ENCODE measurements around the gene C3.

The C3 gene

GRCh38 chr19:6721138-6721474 lies 656 bp upstream of the C3 start:
- no peak overlapping the region for H3K4me2 ChIP-seq (ENCODE audit: low read depth, low read length, poor library complexity, severe bottlenecking)
- H3K4me1 ChIP-seq (ENCODE audit: insufficient read depth, low read length, poor library complexity, severe bottlenecking), result no peaks in the 10 kb centered on the region
- no peaks in the 10 kb centered on the region for H3K9me3 ChIP-seq (ENCODE audit: insufficient read depth, low read depth, low read length)
- no peaks in the 10 kb centered on the region for H3K9me2 ChIP-seq (replicated peaks; ENCODE audit: low read depth, low read length)
- no peak overlapping the region for H2AFZ ChIP-seq (ENCODE audit: low read length)
- H3K27me3 ChIP-seq (ENCODE audit: insufficient read depth, low read length, poor library complexity, severe bottlenecking), result no peaks in the 10 kb centered on the region
- H3K4me3 ChIP-seq (ENCODE audit: low read length, poor library complexity, severe bottlenecking), result no peak overlapping the region
- no peaks in the 10 kb centered on the region for H3F3A ChIP-seq (ENCODE audit: low read depth)
- no peaks in the 10 kb centered on the region for H3K36me3 ChIP-seq (ENCODE audit: insufficient read depth, low read length)
- H3K79me2 ChIP-seq (ENCODE audit: insufficient read depth, low read length), result no peaks in the 10 kb centered on the region
- TF ChIP-seq CTCF (conservative IDR thresholded peaks at IDR 0.05; ENCODE audit: low read length) (no peak), EZH2phosphoT487 (IDR thresholded peaks at IDR 0.05; ENCODE audit: borderline replicate concordance) (no peak)
- no peaks in the 10 kb centered on the region for H4K20me1 ChIP-seq (ENCODE audit: insufficient read depth, low read length, poor library complexity, severe bottlenecking)
- H3K9ac ChIP-seq (ENCODE audit: low read depth, low read length, poor library complexity, severe bottlenecking), result no peak overlapping the region

- Histone ChIP-seq H3K4me1 (ENCODE audit: insufficient read depth, low read length, poor library complexity, severe bottlenecking) (no peaks in the 10 kb centered on the region), H4K20me1 (ENCODE audit: insufficient read depth, low read length, poor library complexity, severe bottlenecking) (no peaks in the 10 kb centered on the region), H3K4me3 (ENCODE audit: low read length, poor library complexity, severe bottlenecking) (no peak overlapping the region), H3K27me3 (ENCODE audit: insufficient read depth, low read length, poor library complexity, severe bottlenecking) (no peaks in the 10 kb centered on the region), H3K9me2 (replicated peaks; ENCODE audit: low read depth, low read length) (no peaks in the 10 kb centered on the region), H3K36me3 (ENCODE audit: insufficient read depth, low read length) (no peaks in the 10 kb centered on the region), H3K9ac (ENCODE audit: low read depth, low read length, poor library complexity, severe bottlenecking) (no peak overlapping the region), H2AFZ (ENCODE audit: low read length) (no peak overlapping the region), H3F3A (ENCODE audit: low read depth) (no peaks in the 10 kb centered on the region), H3K9me3 (ENCODE audit: insufficient read depth, low read depth, low read length) (no peaks in the 10 kb centered on the region), H3K79me2 (ENCODE audit: insufficient read depth, low read length) (no peaks in the 10 kb centered on the region), H3K4me2 (ENCODE audit: low read depth, low read length, poor library complexity, severe bottlenecking) (no peak overlapping the region)
- no peak for TF ChIP-seq EZH2phosphoT487 (IDR thresholded peaks at IDR 0.05; ENCODE audit: borderline replicate concordance)
- no peak for TF ChIP-seq CTCF (conservative IDR thresholded peaks at IDR 0.05; ENCODE audit: low read length)
Measured at GRCh38 chr19:6719992-6720368, 470 bp downstream of the C3 start.

- no peak overlapping the region for H2AFZ ChIP-seq (ENCODE audit: low read length)
- no peak overlapping the region for H3K4me2 ChIP-seq (ENCODE audit: low read depth, low read length, poor library complexity, severe bottlenecking)
- TF ChIP-seq EZH2phosphoT487 (IDR thresholded peaks at IDR 0.05; ENCODE audit: borderline replicate concordance), result no peak
- TF ChIP-seq CTCF (conservative IDR thresholded peaks at IDR 0.05; ENCODE audit: low read length), result no peak
Measured at GRCh38 chr19:6719540-6719861, 949 bp downstream of the C3 start.

More at GRCh38 chr19:6719540-6719861, 949 bp downstream of the C3 start:
- H3K9me3 ChIP-seq (ENCODE audit: insufficient read depth, low read depth, low read length), result no peaks in the 10 kb centered on the region
- H3K9me2 ChIP-seq (replicated peaks; ENCODE audit: low read depth, low read length), result no peaks in the 10 kb centered on the region
- no peaks in the 10 kb centered on the region for H3F3A ChIP-seq (ENCODE audit: low read depth)
- H3K27me3 ChIP-seq (ENCODE audit: insufficient read depth, low read length, poor library complexity, severe bottlenecking), result no peaks in the 10 kb centered on the region
- H3K9ac ChIP-seq (ENCODE audit: low read depth, low read length, poor library complexity, severe bottlenecking), result no peak overlapping the region
- no peaks in the 10 kb centered on the region for H3K4me1 ChIP-seq (ENCODE audit: insufficient read depth, low read length, poor library complexity, severe bottlenecking)
- no peaks in the 10 kb centered on the region for H3K36me3 ChIP-seq (ENCODE audit: insufficient read depth, low read length)
- no peak overlapping the region for H3K4me3 ChIP-seq (ENCODE audit: low read length, poor library complexity, severe bottlenecking)
- H4K20me1 ChIP-seq (ENCODE audit: insufficient read depth, low read length, poor library complexity, severe bottlenecking), result no peaks in the 10 kb centered on the region
- H3K79me2 ChIP-seq (ENCODE audit: insufficient read depth, low read length), result no peaks in the 10 kb centered on the region

Measured in Loucy (cell line).